ENCODE results near the gene GNPTG. TPM values are rescaled to one million over a fixed set of nuclear protein-coding genes. Genes with fewer than 3 reads are reported as not detected.

Gene GNPTG
- total and polyA plus RNA-seq, 9 of the 15 experiments (the other 6 are each of a cell fraction or from before 2014, with no cell fraction given), result 0.69 to 33.3 (median 13.6) TPM

DNA sequence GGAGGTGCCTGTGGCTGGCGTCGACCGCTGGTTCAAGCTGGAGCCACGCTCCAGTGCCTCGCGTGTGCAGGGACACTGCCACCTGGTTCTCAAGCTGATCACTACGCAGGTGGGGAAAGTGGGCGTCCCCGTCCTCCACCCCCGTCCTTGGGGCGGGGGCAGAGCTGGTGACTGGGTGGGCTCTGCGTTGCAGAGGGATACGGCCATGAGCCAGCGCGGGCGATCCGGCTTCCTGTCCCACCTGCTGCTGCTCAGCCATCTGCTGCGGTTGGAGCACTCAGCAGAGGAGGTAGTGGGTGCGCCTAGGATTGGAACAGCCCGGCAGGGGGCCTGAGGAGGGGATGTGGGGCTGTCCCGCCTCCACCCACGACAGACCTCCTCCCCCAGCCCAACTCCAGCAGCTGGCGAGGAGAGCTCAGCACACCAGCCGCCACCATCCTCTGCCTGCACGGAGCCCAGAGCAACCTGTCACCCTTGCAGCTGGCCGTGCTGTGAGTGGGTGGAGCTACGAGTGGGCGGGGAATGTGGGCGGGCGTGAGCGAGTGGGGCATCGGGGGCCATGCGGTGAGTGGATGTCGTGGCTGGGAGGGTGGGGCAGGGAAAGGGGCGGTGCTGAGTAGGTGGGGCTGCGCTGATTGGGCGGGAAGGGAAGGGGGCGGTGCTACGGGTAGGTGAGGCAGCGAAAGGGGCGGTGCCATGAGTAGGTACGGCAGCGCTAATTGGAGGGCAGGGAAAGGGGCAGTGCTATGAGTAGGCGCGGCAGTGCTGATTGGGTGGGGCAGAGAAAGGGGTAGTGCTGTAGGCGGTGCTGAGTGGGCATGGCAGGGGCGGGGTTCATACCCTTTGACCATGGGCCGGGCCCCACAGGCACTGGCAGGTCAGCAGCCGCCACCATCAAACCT, 9.0 kb upstream of the GNPTG start:
- no TSS peak for BruUV-seq (replicated peaks)
- DNase-seq (ENCODE audit: extremely low read depth in 1 of 4, low spot score in 3 of 4) (peak; percentile 98 to 100 (median 100)), ATAC-seq (peak; percentile 98), FAIRE-seq (peak; percentile 100)
- Histone ChIP-seq H3K27ac (ENCODE audit: extremely low read depth, low read depth, low read length) (no peak overlapping the region), H2AFZ (ENCODE audit: low read depth, low read length) (no peak overlapping the region), H3K4me1 (replicated peaks in 1 of 2; ENCODE audit: control insufficient read depth in 2 of 2, insufficient read depth in 2 of 2, low read length in 2 of 2) (peaks cover 6 to 89% of the 10 kb centered on the region in 2 experiments), H3K9me1 (ENCODE audit: control insufficient read depth, insufficient read depth, low read length) (no peaks in the 10 kb centered on the region), H3K4me2 (ENCODE audit: insufficient read depth, low read length) (peak overlapping the region; percentile 65), H3K27me3 (ENCODE audit: control insufficient read depth in 2 of 2, insufficient read depth in 2 of 2, low read length in 2 of 2) (no peaks in the 10 kb centered on the region), H4K20me1 (replicated peaks; ENCODE audit: control insufficient read depth, insufficient read depth, low read length) (peaks cover 14% of the 10 kb centered on the region), H3K79me2 (ENCODE audit: control insufficient read depth, insufficient read depth, low read length) (no peaks in the 10 kb centered on the region), H3K36me3 (ENCODE audit: control insufficient read depth, insufficient read depth, low read length) (no peaks in the 10 kb centered on the region), H3K9ac (ENCODE audit: insufficient read depth in 1 of 2, low read depth in 2 of 2, low read length in 2 of 2) (peak overlapping the region in 1 of 2 experiments; percentile 76; a peak in 2 of 4 replicates), H3K9me3 (replicated peaks; ENCODE audit: control insufficient read depth, insufficient read depth, low read depth, low read length) (no peaks in the 10 kb centered on the region), H3K4me3 (no peak overlapping the region)
- under 1% methylated on average over 34 of the region's 49 CpGs for WGBS (ENCODE audit: insufficient coverage, low coverage, missing lambda C conversion rate)
- in situ Hi-C loops (cut with MboI), result no loop called here
- intact Hi-C loops (cut with micrococcal nuclease), result loop anchor here (10.0 kb wide), 1 partner anchor 48 kb away; no protein-coding TSS in a partner anchor
- CTCF ChIA-PET (ENCODE audit: low intra/inter-chr PET ratio), result no interaction called here
- POLR2A ChIA-PET, result interaction anchor here (0.6 to 3.0 kb wide), 6 partner anchors 11 to 44 kb away, joined by 3 to 21 read pairs (median 3); no protein-coding TSS in a partner anchor
- TF ChIP-seq, protein P1, sequence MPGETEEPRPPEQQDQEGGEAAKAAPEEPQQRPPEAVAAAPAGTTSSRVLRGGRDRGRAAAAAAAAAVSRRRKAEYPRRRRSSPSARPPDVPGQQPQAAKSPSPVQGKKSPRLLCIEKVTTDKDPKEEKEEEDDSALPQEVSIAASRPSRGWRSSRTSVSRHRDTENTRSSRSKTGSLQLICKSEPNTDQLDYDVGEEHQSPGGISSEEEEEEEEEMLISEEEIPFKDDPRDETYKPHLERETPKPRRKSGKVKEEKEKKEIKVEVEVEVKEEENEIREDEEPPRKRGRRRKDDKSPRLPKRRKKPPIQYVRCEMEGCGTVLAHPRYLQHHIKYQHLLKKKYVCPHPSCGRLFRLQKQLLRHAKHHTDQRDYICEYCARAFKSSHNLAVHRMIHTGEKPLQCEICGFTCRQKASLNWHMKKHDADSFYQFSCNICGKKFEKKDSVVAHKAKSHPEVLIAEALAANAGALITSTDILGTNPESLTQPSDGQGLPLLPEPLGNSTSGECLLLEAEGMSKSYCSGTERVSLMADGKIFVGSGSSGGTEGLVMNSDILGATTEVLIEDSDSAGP (CRISPR knock-in tag; IDR thresholded peaks at IDR 0.05), result no peak
- TF ChIP-seq CCNT2 (IDR thresholded peaks at IDR 0.05; ENCODE audit: borderline replicate concordance, extremely low read depth, insufficient read length, low read depth, low read length), result peak; percentile 17
- peak; percentile 80 to 82 for TF ChIP-seq NRF1 (conservative IDR thresholded peaks at IDR 0.05 in 1 of 2, IDR thresholded peaks at IDR 0.05 in 1 of 2)
- no peak for TF ChIP-seq HDAC3 (IDR thresholded peaks at IDR 0.05; ENCODE audit: borderline replicate concordance, partially characterized antibody)
- TF ChIP-seq CTBP1 (IDR thresholded peaks at IDR 0.05; ENCODE audit: borderline replicate concordance), result 0 out of 2 replicates have a peak, but pooled peaks have one; percentile 14
- TF ChIP-seq TBP (optimal IDR thresholded peaks at IDR 0.05; ENCODE audit: low read depth, low read length), result peak; percentile 60
- TF ChIP-seq ZC3H4 (CRISPR knock-in tag; IDR thresholded peaks at IDR 0.05; ENCODE audit: borderline replicate concordance), result no peak
- TF ChIP-seq, protein P2, sequence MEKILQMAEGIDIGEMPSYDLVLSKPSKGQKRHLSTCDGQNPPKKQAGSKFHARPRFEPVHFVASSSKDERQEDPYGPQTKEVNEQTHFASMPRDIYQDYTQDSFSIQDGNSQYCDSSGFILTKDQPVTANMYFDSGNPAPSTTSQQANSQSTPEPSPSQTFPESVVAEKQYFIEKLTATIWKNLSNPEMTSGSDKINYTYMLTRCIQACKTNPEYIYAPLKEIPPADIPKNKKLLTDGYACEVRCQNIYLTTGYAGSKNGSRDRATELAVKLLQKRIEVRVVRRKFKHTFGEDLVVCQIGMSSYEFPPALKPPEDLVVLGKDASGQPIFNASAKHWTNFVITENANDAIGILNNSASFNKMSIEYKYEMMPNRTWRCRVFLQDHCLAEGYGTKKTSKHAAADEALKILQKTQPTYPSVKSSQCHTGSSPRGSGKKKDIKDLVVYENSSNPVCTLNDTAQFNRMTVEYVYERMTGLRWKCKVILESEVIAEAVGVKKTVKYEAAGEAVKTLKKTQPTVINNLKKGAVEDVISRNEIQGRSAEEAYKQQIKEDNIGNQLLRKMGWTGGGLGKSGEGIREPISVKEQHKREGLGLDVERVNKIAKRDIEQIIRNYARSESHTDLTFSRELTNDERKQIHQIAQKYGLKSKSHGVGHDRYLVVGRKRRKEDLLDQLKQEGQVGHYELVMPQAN (IDR thresholded peaks at IDR 0.05; ENCODE audit: borderline replicate concordance), result peak; percentile 27; the same call in 1 of the 2 replicates
- TF ChIP-seq, protein P3, sequence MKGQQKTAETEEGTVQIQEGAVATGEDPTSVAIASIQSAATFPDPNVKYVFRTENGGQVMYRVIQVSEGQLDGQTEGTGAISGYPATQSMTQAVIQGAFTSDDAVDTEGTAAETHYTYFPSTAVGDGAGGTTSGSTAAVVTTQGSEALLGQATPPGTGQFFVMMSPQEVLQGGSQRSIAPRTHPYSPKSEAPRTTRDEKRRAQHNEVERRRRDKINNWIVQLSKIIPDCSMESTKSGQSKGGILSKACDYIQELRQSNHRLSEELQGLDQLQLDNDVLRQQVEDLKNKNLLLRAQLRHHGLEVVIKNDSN (CRISPR knock-in tag; IDR thresholded peaks at IDR 0.05), result no peak
- no peak for TF ChIP-seq NCOA6 (IDR thresholded peaks at IDR 0.05)
- TF ChIP-seq, protein P4, sequence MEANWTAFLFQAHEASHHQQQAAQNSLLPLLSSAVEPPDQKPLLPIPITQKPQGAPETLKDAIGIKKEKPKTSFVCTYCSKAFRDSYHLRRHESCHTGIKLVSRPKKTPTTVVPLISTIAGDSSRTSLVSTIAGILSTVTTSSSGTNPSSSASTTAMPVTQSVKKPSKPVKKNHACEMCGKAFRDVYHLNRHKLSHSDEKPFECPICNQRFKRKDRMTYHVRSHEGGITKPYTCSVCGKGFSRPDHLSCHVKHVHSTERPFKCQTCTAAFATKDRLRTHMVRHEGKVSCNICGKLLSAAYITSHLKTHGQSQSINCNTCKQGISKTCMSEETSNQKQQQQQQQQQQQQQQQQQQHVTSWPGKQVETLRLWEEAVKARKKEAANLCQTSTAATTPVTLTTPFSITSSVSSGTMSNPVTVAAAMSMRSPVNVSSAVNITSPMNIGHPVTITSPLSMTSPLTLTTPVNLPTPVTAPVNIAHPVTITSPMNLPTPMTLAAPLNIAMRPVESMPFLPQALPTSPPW (CRISPR knock-in tag; IDR thresholded peaks at IDR 0.05), result peak; percentile 81
